GM06990 (cell line): ENCODE data around the gene ANXA7.
A peak's percentile ranks its signal among the peaks of the same experiment; 100 is the strongest.

Experiments
- DNase-seq: peaks from one replicate; pipeline ENCODE4 v3.0.0-alpha.2; 2011; ENCODE audit not compliant: insufficient read length; ENCODE audit errors: extremely low read depth
- H3K27me3 ChIP-seq: replicated peaks from 2 replicates; pipeline ENCODE4 v1.6.0; 2011; ENCODE audit warnings: low read length; ENCODE audit not compliant: control insufficient read depth, insufficient read depth
- H3K36me3 ChIP-seq: 2 replicates; pipeline ENCODE4 v1.5.1; 2011; ENCODE audit warnings: low read length; ENCODE audit not compliant: control insufficient read depth, insufficient read depth
- H3K4me3 ChIP-seq: replicated peaks from 2 replicates; pipeline ENCODE4 v1.5.1; 2011; ENCODE audit warnings: low read depth, mild to moderate bottlenecking, control low read depth, low read length
- CTCF ChIP-seq: IDR thresholded peaks from 2 replicates; pipeline ENCODE4 v1.5.1; 2011; ENCODE audit warnings: low read length, control low read depth, mild to moderate bottlenecking, inconsistent platforms; ENCODE audit not compliant: insufficient read depth, poor library complexity, severe bottlenecking

Gene ANXA7

GRCh38 chr10:73413528-73414229 lies at the start of gene ANXA7:
Gene ANXA7, minus strand, starts transcription at chr10:73414058. Its CDS starts 13,202 bp downstream, at chr10:73400856.
- peak; percentile 94 for DNase-seq
- Histone ChIP-seq H3K27me3 (no peaks in the 10 kb centered on the region), H3K4me3 (peak within 1 kb of the TSS; percentile 91), H3K36me3 (no peaks in the 10 kb centered on the region)
- TF ChIP-seq CTCF: peak; percentile 22

- H3K36me3 ChIP-seq: no peaks in the 10 kb centered on the region; the same call in none of the 2 replicates
- no peak for TF ChIP-seq CTCF
- H3K27me3 ChIP-seq: no peaks in the 10 kb centered on the region
- DNase-seq: no peak
- H3K4me3 ChIP-seq: no peak overlapping the region
Observed at GRCh38 chr10:73460897-73461296, 47.0 kb upstream of the ANXA7 start.

- H3K4me3 ChIP-seq: no peak overlapping the region
- no peaks in the 10 kb centered on the region; the same call in none of the 2 replicates for H3K36me3 ChIP-seq
- no peak for DNase-seq
- TF ChIP-seq CTCF: no peak
- no peaks in the 10 kb centered on the region for H3K27me3 ChIP-seq
Observed at GRCh38 chr10:73459683-73460314, 45.9 kb upstream of the ANXA7 start.

GRCh38 chr10:73456187-73456890 lies 42.5 kb upstream of the ANXA7 start:
- Histone ChIP-seq H3K27me3 (no peaks in the 10 kb centered on the region), H3K36me3 (no peaks in the 10 kb centered on the region; the same call in none of the 2 replicates)

GRCh38 chr10:73449113-73449512 lies 35.3 kb upstream of the ANXA7 start:
- no peak for TF ChIP-seq CTCF
- no peaks in the 10 kb centered on the region for H3K27me3 ChIP-seq
- H3K36me3 ChIP-seq: peaks cover 1% of the 10 kb centered on the region; the same call in 1 of the 2 replicates
- no peak for DNase-seq
- H3K4me3 ChIP-seq: no peak overlapping the region

More at GRCh38 chr10:73456187-73456890, 42.5 kb upstream of the ANXA7 start:
- no peak for TF ChIP-seq CTCF
- DNase-seq: no peak
- H3K4me3 ChIP-seq: no peak overlapping the region
